Breast epithelium (tissue), 3 donors: ENCODE data around the gene PIGW.

Experiments
- CTCF ChIP-seq, 3 donors: fragments of 450-650 bp; IDR thresholded peaks; one replicate each; pipeline ENCODE4 v1.5.1; 2016 to 2017; ENCODE audit warnings: antibody characterized with exemption in 3 of 3, mild to moderate bottlenecking in 3 of 3, moderate library complexity in 3 of 3
- POLR2A ChIP-seq: fragments of 450-650 bp; IDR thresholded peaks from one replicate; pipeline ENCODE4 v1.6.1; 2016; ENCODE audit warnings: antibody characterized with exemption, mild to moderate bottlenecking, moderate library complexity
- POLR2AphosphoS5 ChIP-seq, 3 donors: sonication (generic); formaldehyde crosslinking; IDR thresholded peaks; one replicate each; pipeline ENCODE4 v1.6.1; 2017; ENCODE audit warnings: antibody characterized with exemption in 3 of 3

GRCh38 chr17:36553459-36553858 lies 18.7 kb downstream of the PIGW start:
- TF ChIP-seq CTCF (IDR thresholded peaks at IDR 0.05) (no peak), POLR2A (no peak), POLR2AphosphoS5 (IDR thresholded peaks at IDR 0.05) (no peak)
